Dedifferentiated amniotic fluid mesenchymal stem cell (primary cell): ENCODE measurements around the gene ENTPD6.

Experiments used
- DNase-seq: peaks from one replicate; pipeline ENCODE4 v3.0.0-alpha.2; 2016; ENCODE audit errors: extremely low spot score

ENTPD6 gene

DNA sequence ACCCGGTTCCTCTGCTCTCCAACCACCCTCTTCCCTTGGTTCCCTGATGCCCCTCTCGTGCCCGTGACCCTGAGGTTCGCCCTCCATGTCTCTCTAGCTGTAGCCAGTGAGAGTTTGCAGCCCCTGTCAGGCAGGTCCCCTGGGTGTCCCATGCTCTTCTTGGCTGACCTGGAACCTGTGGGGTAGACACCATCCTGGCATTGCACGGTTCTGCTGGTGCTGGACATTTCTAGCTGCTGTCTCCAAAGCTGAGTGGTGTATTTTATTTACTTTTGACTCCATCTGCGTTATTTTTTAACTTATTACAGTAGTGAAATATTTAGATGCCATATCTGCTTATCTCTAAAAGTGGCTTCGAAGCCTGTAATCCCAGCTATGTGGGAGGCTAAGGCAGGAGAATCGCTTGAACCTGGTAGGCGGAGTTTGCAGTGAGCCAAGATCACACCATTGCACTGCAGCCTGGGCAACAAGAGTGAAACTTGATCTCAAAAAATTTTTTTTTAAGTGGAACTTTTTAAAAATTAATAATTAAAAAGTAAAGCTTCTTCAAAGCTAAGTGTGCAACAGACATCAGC lies 12.5 kb downstream of the ENTPD6 start:
- DNase-seq = no peak

DNA sequence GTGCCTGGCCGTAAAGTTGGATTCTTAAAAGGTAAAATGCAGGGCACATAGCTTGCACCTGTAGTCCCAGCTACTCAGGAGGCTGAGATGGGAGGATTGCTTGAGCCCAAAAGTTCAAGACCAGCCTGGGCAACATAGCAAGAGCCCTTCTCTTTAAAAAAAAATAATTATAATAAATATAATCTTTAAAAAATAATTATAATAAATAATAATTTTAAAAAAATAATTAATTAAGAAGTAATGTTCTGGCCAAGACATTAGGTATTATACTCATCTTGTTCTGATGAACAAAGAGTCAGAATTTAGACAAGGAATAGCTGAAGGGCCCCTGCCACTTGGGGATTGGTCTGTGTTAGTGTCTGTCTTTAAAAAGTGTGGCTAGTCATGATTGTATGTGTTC lies 13.9 kb downstream of the ENTPD6 start:
- no peak for DNase-seq

DNA sequence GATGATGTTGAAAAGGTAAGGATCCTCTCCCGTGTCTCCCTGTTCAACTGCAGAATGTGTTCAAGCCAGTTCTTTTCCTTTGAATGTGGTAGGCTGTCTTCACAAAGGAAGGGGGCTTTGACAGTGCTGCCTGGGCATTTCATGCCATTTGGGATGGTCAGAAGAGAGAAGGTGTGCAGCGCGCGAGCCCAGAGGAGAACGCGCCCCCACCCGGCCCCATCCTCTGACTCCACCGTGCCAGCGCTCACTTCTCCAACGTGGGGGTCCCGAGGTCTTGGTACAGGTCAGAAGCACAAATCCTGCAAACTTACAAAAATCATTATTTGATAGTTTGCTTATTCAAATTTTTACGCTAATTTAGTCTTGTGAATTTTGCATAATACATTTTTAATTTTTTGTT lies 14.4 kb downstream of the ENTPD6 start:
- no peak for DNase-seq

DNA sequence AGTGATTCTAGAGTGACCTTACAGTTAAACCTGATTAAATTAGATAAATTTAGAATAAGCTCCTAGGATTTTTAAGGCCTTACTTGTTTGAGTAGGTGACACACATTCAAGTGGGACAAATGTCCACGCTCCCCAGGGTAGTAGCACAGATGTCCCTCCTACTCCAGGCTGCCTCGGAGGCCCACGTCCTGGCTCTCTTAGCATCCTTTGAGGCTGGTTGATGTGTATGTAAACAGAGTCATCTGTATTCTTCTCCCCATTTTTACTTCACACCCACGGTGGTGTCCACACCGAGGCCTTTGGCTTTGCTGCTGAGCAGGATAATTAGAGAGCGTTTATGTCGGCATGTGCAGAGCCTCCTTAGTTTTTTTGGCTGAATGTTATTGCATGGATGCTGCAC lies 15.8 kb downstream of the ENTPD6 start:
- DNase-seq = no peak

DNA sequence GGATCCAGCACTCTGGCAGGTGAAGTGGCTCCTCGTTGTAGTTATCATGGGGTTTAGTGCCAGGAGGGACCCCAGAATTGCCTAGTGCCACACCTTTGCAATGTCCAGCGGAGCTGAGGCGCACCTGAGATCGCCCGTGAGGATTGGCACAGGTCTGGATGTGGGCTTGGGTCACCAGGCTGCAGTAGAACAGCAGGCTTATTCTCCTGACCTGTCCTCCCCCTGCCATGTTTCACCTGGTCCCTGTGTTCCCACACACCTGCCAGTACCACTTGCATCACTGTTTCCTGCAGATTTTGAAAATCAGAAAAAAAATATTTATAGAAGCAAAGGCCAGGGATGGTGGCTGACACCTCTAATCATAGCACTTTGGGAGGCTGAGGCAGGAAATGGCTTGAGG lies 16.7 kb downstream of the ENTPD6 start:
- no peak for DNase-seq

DNA sequence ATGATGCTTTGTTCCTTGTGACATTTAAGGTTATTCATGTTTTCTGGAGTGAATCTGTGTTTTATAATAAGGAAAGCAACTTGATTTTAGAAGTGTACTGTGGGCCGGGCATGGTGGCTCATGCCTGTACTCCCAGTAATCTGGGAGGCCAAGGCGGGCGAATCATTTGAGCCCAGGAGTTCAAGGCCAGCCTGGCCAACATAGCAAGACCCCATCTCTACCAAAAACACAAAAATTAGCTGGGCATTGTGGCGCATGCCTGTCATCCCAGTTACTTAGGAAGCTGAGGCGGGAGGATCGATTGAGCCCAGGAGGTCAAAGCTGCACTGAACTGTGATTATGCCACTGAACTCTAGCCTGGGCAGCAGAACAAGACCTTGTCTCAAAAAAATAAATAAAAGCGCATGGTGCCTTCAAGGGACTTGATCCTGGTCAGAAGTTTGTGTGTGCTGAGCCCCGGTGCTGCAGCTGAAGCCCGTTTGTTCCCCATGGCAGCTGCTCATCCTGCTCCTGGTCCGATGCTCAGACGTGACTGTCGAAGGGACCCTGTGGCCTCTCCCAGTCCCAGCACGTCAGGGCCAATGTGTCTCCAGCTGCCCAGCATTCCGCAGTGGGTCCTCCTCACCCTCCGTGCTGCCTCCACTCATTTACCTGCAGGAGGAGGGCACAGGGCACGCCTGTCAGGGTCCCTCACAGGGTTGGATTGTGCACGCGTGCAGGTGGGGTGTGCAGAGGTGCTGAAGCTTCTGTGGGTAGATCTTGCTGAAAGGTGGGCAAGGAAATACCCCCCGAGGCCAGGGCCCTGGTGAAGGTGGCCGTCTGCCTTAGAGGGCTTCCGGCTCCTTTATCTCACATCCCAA lies 18.3 kb downstream of the ENTPD6 start:
- no peak for DNase-seq

DNA sequence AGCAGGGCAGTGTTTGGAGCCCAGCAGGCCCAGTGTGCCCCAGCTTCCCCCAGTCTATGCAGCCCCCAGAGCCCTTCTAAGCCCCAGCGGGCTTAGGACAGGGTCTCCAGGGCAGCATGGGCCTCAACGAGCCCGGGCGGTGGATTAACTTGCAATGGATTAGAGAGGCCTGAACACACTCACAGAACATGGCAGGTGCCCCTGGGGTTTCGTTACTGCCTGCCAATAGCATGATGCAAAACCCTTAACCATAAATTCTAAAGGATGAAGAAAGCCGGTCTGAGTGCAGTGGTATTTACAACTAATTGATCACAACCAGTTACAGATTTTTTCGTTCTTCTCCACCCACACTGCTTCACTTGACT lies 18.9 kb downstream of the ENTPD6 start:
- DNase-seq = no peak

DNA sequence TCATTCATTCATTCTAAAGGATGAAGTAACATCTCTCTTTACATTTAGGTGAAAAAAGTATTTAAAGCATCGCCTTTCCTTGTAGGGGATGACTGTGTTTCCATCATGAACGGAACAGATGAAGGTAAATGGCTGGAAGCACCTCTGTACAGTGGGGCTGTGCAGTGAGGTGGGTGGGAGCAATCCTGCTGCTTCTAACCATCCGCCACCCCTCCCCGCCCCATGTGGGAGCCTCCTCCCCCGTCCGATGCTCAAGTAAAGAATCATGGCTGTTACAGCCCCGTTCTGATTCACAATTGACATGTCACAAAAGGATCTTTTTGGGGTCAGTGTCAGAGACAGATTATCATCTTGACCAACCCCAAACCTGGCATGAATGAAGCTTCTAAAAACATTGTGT lies 19.3 kb downstream of the ENTPD6 start:
- DNase-seq = no peak

DNA sequence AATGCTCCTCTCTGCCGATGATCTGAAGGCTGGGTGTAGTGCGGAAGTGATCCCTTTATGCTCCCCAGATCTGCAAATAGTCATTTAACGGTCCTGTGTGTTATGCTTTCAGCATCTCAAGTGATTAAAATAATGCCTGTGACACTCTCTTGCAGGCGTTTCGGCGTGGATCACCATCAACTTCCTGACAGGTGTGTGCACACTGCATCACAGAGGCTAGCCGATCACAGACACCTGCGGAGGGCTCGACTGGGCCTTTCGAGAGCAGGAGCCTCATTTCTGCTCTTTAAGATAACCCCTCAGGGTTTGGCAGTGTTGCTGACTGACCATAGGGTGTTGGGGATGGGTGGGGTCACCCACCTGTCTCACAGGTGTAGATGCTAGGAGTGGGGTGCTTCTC lies 20.0 kb downstream of the ENTPD6 start:
- no peak for DNase-seq

DNA sequence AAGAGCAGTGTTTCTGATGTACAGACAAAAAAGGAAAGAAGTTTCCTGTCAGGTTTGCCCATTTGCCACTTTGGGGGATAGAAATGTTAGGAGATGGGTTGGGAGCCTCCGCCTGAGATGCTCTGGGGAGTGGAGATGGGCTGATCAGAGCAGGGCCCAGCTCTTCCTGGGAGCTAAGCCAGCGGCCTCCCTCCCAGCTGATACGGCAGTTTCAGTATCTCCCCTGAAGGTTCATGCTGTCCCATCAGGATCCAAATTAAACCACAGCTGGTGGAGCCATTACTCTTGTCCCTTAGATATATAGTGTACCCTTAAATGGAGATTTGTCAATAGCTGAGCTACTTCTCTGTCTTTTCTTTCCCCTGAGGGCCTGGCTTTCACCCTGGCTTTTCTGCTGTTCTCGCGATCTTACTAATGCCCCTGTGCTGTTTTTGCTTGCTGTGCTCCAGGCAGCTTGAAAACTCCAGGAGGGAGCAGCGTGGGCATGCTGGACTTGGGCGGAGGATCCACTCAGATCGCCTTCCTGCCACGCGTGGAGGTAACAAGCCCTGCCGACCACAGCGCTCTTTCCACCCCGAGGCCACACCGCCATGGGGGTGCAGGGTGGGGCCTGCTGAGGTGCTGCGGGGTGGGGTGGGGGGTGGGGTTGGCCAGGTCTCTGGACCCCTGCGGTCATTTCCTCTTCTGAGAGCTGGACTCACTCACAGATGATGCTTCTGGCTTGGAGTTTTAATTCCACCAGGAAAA lies 20.9 kb downstream of the ENTPD6 start:
- no peak for DNase-seq

DNA sequence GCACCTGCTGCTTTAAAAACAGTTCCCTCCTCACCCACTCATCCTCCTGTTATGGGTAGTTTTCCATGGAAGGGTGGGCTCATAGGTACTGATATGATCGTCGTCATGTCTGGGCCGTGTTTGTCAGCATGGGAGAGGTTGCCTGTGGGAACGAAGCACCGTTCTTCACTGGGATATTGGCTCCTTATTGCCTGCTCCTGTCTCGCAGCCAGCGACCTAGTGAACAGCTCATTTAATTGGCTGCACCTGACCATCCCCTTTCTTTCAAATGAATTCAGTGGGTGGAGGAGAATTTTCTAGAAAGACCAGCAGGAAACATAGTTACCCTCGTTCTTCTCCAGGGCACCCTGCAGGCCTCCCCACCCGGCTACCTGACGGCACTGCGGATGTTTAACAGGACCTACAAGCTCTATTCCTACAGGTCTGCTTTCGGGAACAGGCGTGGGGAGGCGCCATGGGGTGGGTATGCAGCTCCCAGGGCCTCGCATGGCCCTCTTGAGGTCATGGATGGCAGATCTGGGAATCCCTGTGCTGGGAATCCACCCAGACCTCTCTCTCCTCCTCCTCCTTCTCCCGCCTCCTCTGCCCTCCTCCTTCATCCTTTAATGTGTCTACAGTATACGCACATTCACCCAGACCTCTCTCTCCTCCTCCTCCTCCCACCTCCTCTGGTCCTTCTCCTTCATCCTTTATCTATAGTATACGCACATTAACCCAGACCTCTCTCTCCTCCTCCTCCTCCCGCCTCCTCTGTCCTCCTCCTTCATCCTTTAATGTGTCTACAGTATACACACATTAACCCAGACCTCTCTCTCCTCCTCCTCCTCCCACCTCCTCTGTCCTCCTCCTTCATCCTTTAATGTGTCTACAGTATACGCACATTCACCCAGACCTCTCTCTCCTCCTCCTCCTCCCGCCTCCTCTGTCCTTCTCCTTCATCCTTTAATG lies 21.9 kb downstream of the ENTPD6 start:
- no peak for DNase-seq

DNA sequence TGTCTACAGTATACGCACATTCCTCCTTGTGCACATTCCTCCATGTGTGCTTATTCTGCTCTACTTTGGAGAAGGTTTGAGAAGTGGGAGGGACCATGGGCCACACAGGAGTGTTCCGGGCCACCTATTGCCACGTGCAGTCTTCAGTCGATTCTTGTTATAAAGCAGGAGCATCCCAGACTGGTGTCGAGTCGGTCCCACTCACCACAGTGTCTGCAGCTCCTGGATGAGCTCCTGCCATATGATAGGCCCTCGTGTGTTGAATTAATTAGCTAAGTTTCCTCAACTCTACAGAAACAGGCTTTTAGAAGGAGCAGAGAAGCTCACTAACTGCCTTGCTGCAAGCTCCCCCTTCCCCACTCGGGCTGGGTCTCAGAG lies 22.6 kb downstream of the ENTPD6 start:
- DNase-seq = no peak

DNA sequence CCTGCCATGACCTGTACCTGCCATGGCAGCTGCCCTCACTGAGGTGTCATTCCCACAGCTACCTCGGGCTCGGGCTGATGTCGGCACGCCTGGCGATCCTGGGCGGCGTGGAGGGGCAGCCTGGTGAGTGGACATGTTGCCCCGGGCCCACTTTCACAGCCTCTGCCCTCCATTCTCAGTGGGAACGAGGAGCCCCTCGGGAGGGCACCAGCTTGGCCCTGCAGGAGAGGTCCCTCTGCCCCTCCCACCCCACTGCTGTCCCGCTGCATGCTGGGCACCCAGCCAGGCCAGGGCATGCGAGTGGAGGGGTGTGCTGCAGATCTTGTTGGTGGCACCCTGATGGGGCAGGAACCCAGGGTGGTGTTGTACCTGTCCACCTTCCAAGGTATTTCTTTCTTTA lies 23.0 kb downstream of the ENTPD6 start:
- no peak for DNase-seq

DNA sequence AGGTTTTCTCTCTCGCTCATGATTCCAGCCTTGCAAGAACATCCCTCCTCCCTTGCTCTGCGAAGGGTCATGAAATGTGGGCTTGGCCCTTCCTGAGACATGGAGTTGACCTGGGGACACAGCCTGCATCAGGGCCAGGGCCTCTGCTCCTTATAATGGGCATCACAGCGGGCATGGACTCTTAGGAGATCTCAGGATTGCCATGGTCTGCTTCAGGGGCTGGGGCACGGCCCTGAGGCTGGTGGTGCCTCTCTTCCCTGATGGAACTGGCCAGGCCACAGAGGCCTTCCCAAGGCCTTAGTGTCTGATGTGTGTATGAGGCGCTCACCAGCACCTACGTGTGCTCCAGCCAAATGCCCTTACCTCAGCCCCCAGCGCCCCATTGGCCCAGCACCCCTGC lies 23.9 kb downstream of the ENTPD6 start:
- DNase-seq = no peak

DNA sequence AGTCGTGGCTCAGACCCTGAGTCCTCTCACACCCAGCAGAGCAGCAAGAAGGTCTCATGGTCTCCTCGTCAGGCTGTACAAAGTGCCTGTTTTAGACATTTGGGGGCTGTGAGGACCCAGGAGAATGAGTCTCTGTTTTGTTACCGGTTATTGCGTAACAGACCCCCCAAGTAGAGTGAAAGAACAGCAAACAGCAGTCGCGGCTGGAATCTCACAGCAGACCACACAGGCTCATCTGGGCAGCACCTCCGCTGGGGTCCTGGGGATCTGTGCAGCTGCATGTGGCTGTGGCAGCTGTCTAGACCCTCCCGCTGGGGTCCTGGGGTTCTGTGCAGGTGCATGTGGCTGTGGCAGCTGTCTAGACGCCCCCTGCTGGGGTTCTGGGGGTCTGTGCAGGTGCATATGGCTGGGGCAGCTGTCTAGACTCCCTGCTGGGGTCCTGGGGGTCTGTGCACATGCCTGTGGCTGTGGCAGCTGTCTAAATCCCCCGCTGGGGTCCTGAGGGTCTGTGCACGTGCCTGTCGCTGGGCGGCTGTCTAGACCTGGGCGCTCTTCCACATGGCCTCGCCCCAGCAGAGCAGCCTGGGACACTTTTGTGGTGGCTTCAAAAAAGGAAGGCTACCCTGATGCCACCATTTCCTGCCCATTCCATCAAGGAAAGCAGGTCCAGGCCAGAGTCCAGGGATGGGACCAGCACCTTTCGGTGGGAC lies 24.7 kb downstream of the ENTPD6 start:
- DNase-seq = no peak

DNA sequence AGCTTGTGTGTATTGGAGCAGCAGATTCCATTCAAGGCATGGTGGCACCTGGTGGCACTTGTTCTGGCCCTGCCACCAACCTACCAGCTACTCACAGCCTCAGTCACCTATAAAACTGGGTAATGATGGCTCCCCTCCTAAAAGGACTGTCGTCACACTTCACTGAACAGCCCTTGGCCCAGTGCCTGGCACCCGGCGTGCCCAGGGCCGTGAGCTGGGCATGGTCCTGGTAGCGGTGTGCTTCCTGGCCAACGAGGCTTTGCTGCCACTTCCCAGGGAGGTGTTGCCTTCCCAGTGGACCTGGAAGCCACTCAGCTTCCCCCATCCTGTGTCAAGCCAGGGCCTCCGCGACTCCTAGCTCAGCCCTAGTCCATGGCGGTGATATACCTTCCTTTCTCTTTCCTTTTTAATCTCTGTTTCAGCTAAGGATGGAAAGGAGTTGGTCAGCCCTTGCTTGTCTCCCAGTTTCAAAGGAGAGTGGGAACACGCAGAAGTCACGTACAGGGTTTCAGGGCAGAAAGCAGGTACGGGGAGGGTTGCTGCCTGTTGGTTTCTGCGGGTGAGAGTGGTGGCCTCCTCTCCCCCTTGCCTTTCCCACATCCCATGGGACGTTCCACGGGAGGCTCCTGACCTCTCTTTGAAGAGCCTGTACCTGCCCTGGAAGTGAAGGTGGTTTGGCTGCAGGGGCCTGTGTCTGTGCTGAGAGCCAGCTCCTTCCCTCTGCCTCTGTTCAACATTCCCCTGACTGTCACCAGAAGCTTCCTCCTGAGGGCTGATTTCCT lies 25.5 kb downstream of the ENTPD6 start:
- DNase-seq = no peak

DNA sequence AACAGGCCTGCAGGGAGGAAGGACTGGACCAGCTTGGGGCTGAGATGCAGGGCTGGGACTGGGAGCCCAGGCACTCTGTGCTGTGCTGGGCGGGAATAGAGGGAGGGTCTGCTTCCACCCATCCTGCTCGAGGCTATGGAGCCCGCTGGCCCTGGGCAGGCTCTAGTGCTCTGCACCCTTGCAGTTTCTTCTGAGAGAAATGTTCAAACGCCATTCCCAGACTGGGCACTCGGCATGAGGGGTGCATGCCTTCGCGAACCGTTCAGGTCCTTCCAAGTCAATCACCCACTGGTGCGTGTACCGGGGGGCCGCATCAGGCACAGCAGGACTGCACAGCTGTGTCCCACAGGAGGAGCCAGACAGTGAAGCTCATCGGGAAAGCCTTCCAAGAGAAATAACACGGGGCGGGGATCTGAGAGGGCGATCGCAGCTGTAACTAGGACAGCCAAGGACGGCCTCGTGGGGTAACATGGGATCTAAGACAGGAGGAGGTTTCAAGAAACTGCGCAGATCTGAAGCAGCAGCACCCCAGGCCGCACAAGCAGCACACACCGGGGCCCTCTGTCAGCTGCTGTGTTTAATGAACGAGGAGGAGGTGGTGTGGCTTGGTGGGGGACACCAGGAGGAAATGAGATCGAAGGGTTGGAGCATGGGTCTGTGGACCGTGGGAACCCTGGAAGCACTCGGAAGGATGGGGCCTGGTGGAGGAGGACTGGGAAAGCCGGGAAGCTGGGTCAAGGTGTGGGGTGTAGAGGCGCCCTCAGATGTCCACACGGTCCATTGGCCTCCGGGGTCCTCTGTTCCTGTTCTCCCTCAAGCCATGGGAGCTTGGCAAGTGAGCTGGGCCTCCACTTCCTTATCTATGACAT lies 26.3 kb downstream of the ENTPD6 start:
- no peak for DNase-seq

DNA sequence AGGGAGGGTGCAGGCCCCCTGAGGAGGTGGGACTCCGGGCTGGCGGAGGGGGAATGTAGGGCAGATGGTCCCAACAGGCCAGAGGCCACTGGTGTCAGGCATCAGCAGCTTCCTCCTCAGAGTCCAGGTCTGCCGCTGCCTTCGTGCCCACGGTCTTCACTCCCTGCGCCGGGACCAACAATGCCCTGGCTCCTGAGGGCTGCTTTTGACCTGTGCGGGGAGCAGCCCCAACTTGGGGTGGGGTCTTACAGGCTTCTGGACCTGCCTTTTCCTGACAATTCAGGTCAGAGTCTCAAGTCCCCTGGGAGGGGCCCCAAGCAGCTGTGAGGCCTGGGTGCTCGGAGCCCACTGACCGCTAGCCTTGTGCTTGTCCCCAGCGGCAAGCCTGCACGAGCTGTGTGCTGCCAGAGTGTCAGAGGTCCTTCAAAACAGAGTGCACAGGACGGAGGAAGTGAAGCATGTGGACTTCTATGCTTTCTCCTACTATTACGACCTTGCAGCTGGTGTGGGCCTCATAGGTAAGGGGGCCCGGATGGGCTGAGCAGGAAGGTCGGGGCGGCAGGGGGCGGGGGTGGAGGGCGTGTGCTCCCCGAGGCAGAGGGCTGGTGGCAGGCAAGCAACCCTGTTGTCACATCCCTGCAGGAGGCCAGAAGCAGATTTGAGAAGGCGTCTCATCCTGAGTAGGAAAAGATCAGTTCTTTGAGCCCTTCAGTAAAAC lies 27.1 kb downstream of the ENTPD6 start:
- DNase-seq = no peak

DNA sequence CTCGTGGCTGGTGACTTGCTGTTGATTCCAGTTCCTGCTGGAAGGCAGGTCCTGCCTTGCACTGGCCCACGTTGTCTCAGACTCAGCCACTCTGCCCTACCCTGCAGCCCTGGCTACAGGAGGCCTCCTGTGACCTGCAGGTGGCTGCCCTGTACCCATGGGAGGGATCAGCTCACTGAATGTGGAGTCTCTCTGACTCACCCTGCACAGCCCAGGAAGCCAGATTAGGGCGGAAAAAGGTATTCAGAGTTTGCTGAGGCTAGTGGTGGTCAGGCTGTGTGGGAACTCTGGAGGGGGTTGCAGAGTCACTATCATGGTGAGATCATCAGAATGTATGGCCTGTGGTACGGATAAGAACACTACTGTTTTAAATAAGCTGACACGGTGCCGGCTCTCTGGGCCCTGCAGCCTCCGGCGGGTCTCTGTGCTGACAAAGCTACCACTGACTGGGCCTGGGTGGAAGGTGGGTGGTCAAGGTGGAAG lies 27.7 kb downstream of the ENTPD6 start:
- DNase-seq = peak; percentile 64
